H1 (cell line): ENCODE data around the gene TGM1. TPM values are rescaled to one million over a fixed set of nuclear protein-coding genes. Genes with fewer than 3 reads are reported as not detected.

Source experiments
- CTCF ChIA-PET: fragments of 300-600 bp; sonication (Branson Sonifier 250); formaldehyde crosslinking; loops from one replicate; lab custom pipeline; 2021; ENCODE audit not compliant: partially characterized antibody; lab: Charles Lee
- POLR2A ChIA-PET: fragments of 300-600 bp; sonication (Branson Sonifier 250); formaldehyde crosslinking; loops from one replicate; lab custom pipeline; 2021; ENCODE audit warnings: inconsistent platforms; ENCODE audit not compliant: partially characterized antibody; lab: Charles Lee
- DNase-seq, 2 experiments: peaks; one replicate each; pipeline versions ENCODE4 v3.0.0 to v3.0.0-alpha.2; 2010 to 2022; ENCODE audit warnings: low spot score in 2 of 2, low read depth in 1 of 2, mixed read lengths in 1 of 2
- FAIRE-seq: peaks from 2 replicates; lab custom pipeline; 2011; peaks lifted over from hg19 to GRCh38; lab: Jason Lieb, UNC
- H2AFZ ChIP-seq: 2 replicates; pipeline ENCODE4 v1.8.1; 2012; ENCODE audit warnings: low read length, inconsistent platforms
- H2AK5ac ChIP-seq: 2 replicates; pipeline ENCODE4 v1.6.1; 2013; ENCODE audit warnings: low read depth, low read length
- H2BK120ac ChIP-seq: replicated peaks from 2 replicates; pipeline ENCODE3; 2013; ENCODE audit warnings: low read depth, low read length, inconsistent platforms
- H2BK12ac ChIP-seq: 2 replicates; pipeline ENCODE4 v1.6.1; 2013; ENCODE audit warnings: low read depth, low read length
- H2BK15ac ChIP-seq: 2 replicates; pipeline ENCODE4 v1.6.1; 2013; ENCODE audit warnings: low read length
- H2BK20ac ChIP-seq: 2 replicates; pipeline ENCODE4 v1.6.1; 2013; ENCODE audit warnings: low read length
- H2BK5ac ChIP-seq: 2 replicates; pipeline ENCODE4 v1.6.1; 2013; ENCODE audit warnings: low read depth, low read length
- H3K14ac ChIP-seq: 2 replicates; pipeline ENCODE4 v1.6.1; 2013; ENCODE audit warnings: inconsistent platforms; ENCODE audit not compliant: insufficient read length
- H3K18ac ChIP-seq: 2 replicates; pipeline ENCODE4 v1.6.1; 2013; ENCODE audit warnings: low read length; ENCODE audit errors: extremely low read depth
- H3K23ac ChIP-seq: 2 replicates; pipeline ENCODE4 v1.6.1; 2013; ENCODE audit warnings: inconsistent platforms; ENCODE audit not compliant: insufficient read length
- H3K23me2 ChIP-seq: 2 replicates; pipeline ENCODE4 v1.6.1; 2013; ENCODE audit warnings: low read depth, low read length
- H3K27ac ChIP-seq: 2 replicates; pipeline ENCODE4 v1.6.1; 2011; ENCODE audit warnings: low read depth, low read length, inconsistent platforms
- H3K27me3 ChIP-seq, 4 experiments: replicated peaks in 1 of 4; 1 replicate in 1 of 4; 2 replicates in 3 of 4; pipeline versions ENCODE4 v1.6.1 to v1.8.1; 2011 to 2013; ENCODE audit warnings: low read length in 3 of 4, mild to moderate bottlenecking in 3 of 4, inconsistent platforms in 2 of 4, mixed read lengths in 2 of 4, moderate library complexity in 1 of 4; ENCODE audit not compliant: control insufficient read depth in 3 of 4, insufficient read depth in 3 of 4; ENCODE audit errors: extremely low read depth in 1 of 4
- H3K36me3 ChIP-seq, 4 experiments: 2 replicates each; pipeline versions ENCODE4 v1.6.1 to v1.8.1; 2011 to 2013; ENCODE audit warnings: mild to moderate bottlenecking in 4 of 4, low read length in 3 of 4, moderate library complexity in 2 of 4, control low read depth in 1 of 4, inconsistent platforms in 1 of 4; ENCODE audit not compliant: insufficient read depth in 4 of 4, control insufficient read depth in 2 of 4
- H3K4ac ChIP-seq: replicated peaks from 2 replicates; pipeline ENCODE3; 2013; ENCODE audit warnings: low read length, low read depth, mixed read lengths, inconsistent platforms; ENCODE audit not compliant: insufficient read length
- H3K4me1 ChIP-seq, 4 experiments: replicated peaks in 1 of 4; 1 replicate in 1 of 4; 2 replicates in 3 of 4; pipeline versions ENCODE4 v1.6.1 to v1.8.1; 2011 to 2013; ENCODE audit warnings: low read length in 3 of 4, inconsistent platforms in 2 of 4, mixed read lengths in 1 of 4; ENCODE audit not compliant: insufficient read depth in 4 of 4, control insufficient read depth in 3 of 4
- H3K4me2 ChIP-seq, 2 experiments: 2 replicates each; pipeline versions ENCODE4 v1.6.1 to v1.8.1; 2011 to 2013; ENCODE audit warnings: low read depth in 2 of 2, low read length in 2 of 2, control low read depth in 1 of 2, inconsistent platforms in 1 of 2, mild to moderate bottlenecking in 1 of 2; ENCODE audit not compliant: insufficient read depth in 1 of 2
- H3K4me3 ChIP-seq, 4 experiments: fragments of 200-600, 300-600 bp in 1 of 4; sonication (generic), shearing (Covaris generic), sonication (Bioruptor Twin) in 1 of 4; 2 replicates each; pipeline versions ENCODE4 v1.5.1 to v1.8.1; 2011 to 2016; ENCODE audit warnings: low read length in 4 of 4, low read depth in 3 of 4, control low read depth in 2 of 4, inconsistent platforms in 2 of 4, mild to moderate bottlenecking in 2 of 4, mixed read lengths in 1 of 4, moderate library complexity in 1 of 4; ENCODE audit not compliant: insufficient read depth in 2 of 4; ENCODE audit errors: extremely low read depth in 1 of 4
- H3K56ac ChIP-seq: replicated peaks from 2 replicates; pipeline ENCODE3; 2013; ENCODE audit warnings: low read depth, mild to moderate bottlenecking, mixed read lengths, low read length, inconsistent platforms; ENCODE audit not compliant: insufficient read length
- H3K79me1 ChIP-seq: 2 replicates; pipeline ENCODE4 v1.6.1; 2013; ENCODE audit warnings: low read depth, low read length, control low read depth
- H3K79me2 ChIP-seq, 2 experiments: 2 replicates each; pipeline versions ENCODE4 v1.6.1 to v1.8.1; 2012 to 2013; ENCODE audit warnings: low read length in 2 of 2, mild to moderate bottlenecking in 2 of 2, inconsistent platforms in 1 of 2; ENCODE audit not compliant: insufficient read depth in 2 of 2, control insufficient read depth in 1 of 2
- H3K9ac ChIP-seq, 4 experiments: replicated peaks in 1 of 4; 1 replicate in 1 of 4; 2 replicates in 3 of 4; pipeline versions ENCODE4 v1.6.1 to v1.8.1; 2011 to 2013; ENCODE audit warnings: low read depth in 3 of 4, low read length in 3 of 4, control low read depth in 2 of 4, mild to moderate bottlenecking in 2 of 4, moderate library complexity in 2 of 4, inconsistent platforms in 1 of 4; ENCODE audit errors: extremely low read depth in 1 of 4
- H3K9me3 ChIP-seq, 2 experiments: 2 replicates each; pipeline versions ENCODE4 v1.6.1 to v1.8.1; 2012 to 2013; ENCODE audit warnings: mild to moderate bottlenecking in 2 of 2, moderate library complexity in 2 of 2, control low read depth in 1 of 2, inconsistent platforms in 1 of 2, low read depth in 1 of 2, low read length in 1 of 2, mixed read lengths in 1 of 2; ENCODE audit not compliant: insufficient read depth in 2 of 2
- H4K20me1 ChIP-seq, 2 experiments: replicated peaks in 1 of 2; 2 replicates each; pipeline versions ENCODE3 to v1.8.1; 2011 to 2013; ENCODE audit warnings: inconsistent platforms in 2 of 2, low read length in 2 of 2, mild to moderate bottlenecking in 1 of 2; ENCODE audit not compliant: insufficient read depth in 2 of 2, control insufficient read depth in 1 of 2
- H4K5ac ChIP-seq: 2 replicates; pipeline ENCODE4 v1.6.1; 2013; ENCODE audit warnings: low read length, low read depth, mixed read lengths, inconsistent platforms; ENCODE audit not compliant: insufficient read length
- H4K8ac ChIP-seq: 2 replicates; pipeline ENCODE4 v1.8.0; 2013; ENCODE audit warnings: mild to moderate bottlenecking, moderate library complexity, low read length, inconsistent platforms; ENCODE audit not compliant: insufficient read depth; ENCODE audit errors: extremely low read depth
- H4K91ac ChIP-seq: replicated peaks from 2 replicates; pipeline ENCODE3; 2013; ENCODE audit warnings: low read length, mixed read lengths, inconsistent platforms; ENCODE audit not compliant: insufficient read length
- EGR1 ChIP-seq: IDR thresholded peaks from 2 replicates; pipeline ENCODE4 v1.6.1; 2011; ENCODE audit warnings: low read depth, low read length, borderline replicate concordance
- GTF2F1 ChIP-seq: IDR thresholded peaks from 2 replicates; pipeline ENCODE4 v1.6.1; 2012; ENCODE audit warnings: low read depth, low read length, improper control_type of control experiment, borderline replicate concordance
- JUN ChIP-seq: IDR thresholded peaks from 2 replicates; pipeline ENCODE4 v1.6.1; 2011; ENCODE audit warnings: low read depth, mild to moderate bottlenecking, improper control_type of control experiment, low read length
- JUND ChIP-seq: IDR thresholded peaks from 2 replicates; pipeline ENCODE4 v1.6.1; 2011; ENCODE audit warnings: mild to moderate bottlenecking, improper control_type of control experiment, low read length
- KDM4A ChIP-seq: IDR thresholded peaks from one replicate; pipeline ENCODE4 v1.7.1; 2012; ENCODE audit warnings: low read depth, mild to moderate bottlenecking, moderate library complexity, low read length, inconsistent platforms; ENCODE audit not compliant: severe bottlenecking
- MAFK ChIP-seq: IDR thresholded peaks from 2 replicates; pipeline ENCODE4 v1.6.1; 2012; ENCODE audit warnings: low read depth, mild to moderate bottlenecking, improper control_type of control experiment, low read length
- POLR2A ChIP-seq, 2 experiments: IDR thresholded peaks; 1 replicate in 1 of 2; 2 replicates in 1 of 2; pipeline ENCODE4 v1.6.1; 2011; ENCODE audit warnings: low read depth in 2 of 2, low read length in 2 of 2, mild to moderate bottlenecking in 2 of 2; ENCODE audit errors: control extremely low read depth in 1 of 2
- POLR2AphosphoS5 ChIP-seq: IDR thresholded peaks from 2 replicates; pipeline ENCODE4 v1.6.1; 2011; ENCODE audit warnings: low read depth, low read length
- SRF ChIP-seq: IDR thresholded peaks from 2 replicates; pipeline ENCODE4 v1.6.1; 2011; ENCODE audit warnings: mild to moderate bottlenecking, low read depth, low read length, moderate library complexity
- TBP ChIP-seq: IDR thresholded peaks from 2 replicates; pipeline ENCODE4 v1.6.1; 2011; ENCODE audit warnings: low read depth, low read length, improper control_type of control experiment
- TEAD4 ChIP-seq: IDR thresholded peaks from 2 replicates; pipeline ENCODE4 v1.6.1; 2012; ENCODE audit warnings: low read depth, low read length, inconsistent platforms, mixed read lengths
- ZNF274 ChIP-seq: IDR thresholded peaks from 2 replicates; pipeline ENCODE4 v1.7.0; 2012; ENCODE audit warnings: low read length, borderline replicate concordance; ENCODE audit errors: extremely low read depth
- WGBS, 2 experiments: shearing (Covaris generic) in 1 of 2; methylation state at CpG; one replicate each; pipeline versions ENCODE4 v1.1.6 to v1.1.7; 2013 to 2015; ENCODE audit warnings: low lambda C conversion rate in 2 of 2, mixed read lengths in 2 of 2, inconsistent platforms in 1 of 2, low coverage in 1 of 2, missing lambda C conversion rate in 1 of 2; ENCODE audit not compliant: insufficient replicate concordance in 2 of 2, insufficient coverage in 1 of 2, insufficient read length in 1 of 2; ENCODE audit errors: extremely low coverage in 1 of 2, missing lambda C conversion rate in 1 of 2; 5-methylcytosine and 5-hydroxymethylcytosine counted together
- polyA plus RNA-seq, 7 experiments: library from polyadenylated mRNA; depleted of rRNA in 3 of 7; stranded (reverse) in 5 of 7; unstranded in 2 of 7; fragments of >200 nt in 5 of 7; fragments of 200-250 nt in 2 of 7; gene quantifications; 1 replicate in 5 of 7; 2 replicates in 1 of 7; 4 replicates in 1 of 7; pipeline versions ENCODE4 v1.2.1 to v1.2.3, GENCODE V29; 2011 to 2013; ENCODE audit warnings: missing spikeins in 2 of 7, mixed read lengths in 2 of 7
- total RNA-seq: library from RNA; stranded (reverse); fragmentation: NEBNext Ultra II Directional; extraction: Animal tissue kit (Norgen Biotek cat#: 25700); gene quantifications from 2 replicates; pipeline ENCODE4 v1.2.1, GENCODE V29; 2021
- TF ChIP-seq, protein P1 (sequence below): IDR thresholded peaks from 2 replicates; pipeline ENCODE4 v1.6.1; 2011; ENCODE audit warnings: low read length, improper control_type of control experiment

TGM1 gene
- total and polyA plus RNA-seq, 2 of the 8 experiments (the other 6 are each of a cell fraction or from before 2014, with no cell fraction given): 1.8 to 2.2 TPM

DNA sequence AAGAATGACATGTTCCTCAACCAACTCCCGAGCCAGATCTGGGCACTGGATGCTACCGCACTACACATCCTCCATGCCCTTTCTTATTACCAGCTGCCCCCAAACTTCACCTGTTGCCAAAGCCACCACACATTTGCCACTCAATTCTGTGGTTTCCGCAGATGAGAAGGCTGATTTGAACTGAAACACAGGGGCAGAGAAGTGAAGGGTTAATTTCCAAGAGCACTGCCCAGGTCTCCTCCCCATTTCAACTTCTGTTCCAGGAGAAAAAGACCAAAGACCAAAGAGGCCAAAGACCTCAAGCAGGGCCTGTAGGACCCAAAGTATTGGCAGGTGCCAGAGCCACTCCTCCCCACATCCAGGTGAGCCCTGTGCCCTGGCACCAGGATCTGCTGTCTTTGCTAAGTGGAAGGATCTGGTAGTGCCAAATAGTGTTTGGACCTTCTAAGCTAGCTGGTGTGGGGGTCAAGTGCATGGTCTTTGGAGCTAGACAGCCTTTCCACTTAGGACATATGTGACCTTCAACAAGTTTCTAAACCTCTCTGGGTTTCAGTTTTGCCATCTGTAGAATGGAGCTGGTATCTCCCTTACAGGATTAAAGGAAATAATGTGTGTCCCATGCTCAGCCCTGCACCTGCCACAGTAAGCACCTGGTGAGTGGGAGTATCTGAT, 28.6 kb upstream of the TGM1 start:
- Histone ChIP-seq H2AFZ (no peak overlapping the region), H3K27ac (no peak overlapping the region), H2BK20ac (no peak overlapping the region), H3K4me2 (no peak overlapping the region), H3K4me3 (no peak overlapping the region), H3K79me1 (no peaks in the 10 kb centered on the region), H3K4me1 (no peaks in the 10 kb centered on the region), H4K91ac (no peak overlapping the region), H4K8ac (no peak overlapping the region; the same call in 1 of the 2 replicates), H2BK12ac (no peak overlapping the region), H2BK120ac (no peak overlapping the region), H3K56ac (no peak overlapping the region), H3K4ac (no peak overlapping the region), H3K79me2 (no peaks in the 10 kb centered on the region), H4K20me1 (peaks cover 2 to 4% of the 10 kb centered on the region in 2 experiments), H3K14ac (no peak overlapping the region), H3K9me3 (no peaks in the 10 kb centered on the region), H3K18ac (no peak overlapping the region), H2BK5ac (no peak overlapping the region), H3K23ac (no peak overlapping the region), H3K9ac (no peak overlapping the region), H3K23me2 (no peaks in the 10 kb centered on the region), H3K27me3 (no peaks in the 10 kb centered on the region), H2AK5ac (no peak overlapping the region), H3K36me3 (peaks cover 2 to 12% (median 7%) of the 10 kb centered on the region in 4 experiments; a peak in 4 of 8 replicates), H4K5ac (no peak overlapping the region), H2BK15ac (no peak overlapping the region)
- FAIRE-seq (no peak), DNase-seq (no peak)
- CTCF ChIA-PET: interaction anchor here (0.8 to 5.5 kb wide), 7 partner anchors 10 to 86 kb away, joined by 3 to 51 read pairs (median 35); partner anchors contain the start of genes CIDEB, RABGGTA, TINF2 and TSSK4
- 78% methylated on average over 3 of the region's 3 CpGs; no CpG with 5 or more reads in 1 of the 2 experiments for WGBS, 2 experiments
- POLR2A ChIA-PET: interaction anchor here (1.0 to 2.1 kb wide), 10 partner anchors 8 to 49 kb away, joined by 3 to 13 read pairs (median 4); partner anchors contain the start of genes DHRS1, NOP9, RABGGTA and TINF2
- TF ChIP-seq TEAD4 (no peak), EGR1 (no peak), GTF2F1 (no peak), POLR2AphosphoS5 (no peak), ZNF274 (no peak), MAFK (no peak), KDM4A (no peak), JUN (no peak), JUND (no peak), POLR2A (IDR thresholded peaks at IDR 0.05; ENCODE audit: control extremely low read depth in 1 of 2, low read depth in 2 of 2, low read length in 2 of 2) (no peak), SRF (no peak), TBP (no peak)
- TF ChIP-seq, protein P1, sequence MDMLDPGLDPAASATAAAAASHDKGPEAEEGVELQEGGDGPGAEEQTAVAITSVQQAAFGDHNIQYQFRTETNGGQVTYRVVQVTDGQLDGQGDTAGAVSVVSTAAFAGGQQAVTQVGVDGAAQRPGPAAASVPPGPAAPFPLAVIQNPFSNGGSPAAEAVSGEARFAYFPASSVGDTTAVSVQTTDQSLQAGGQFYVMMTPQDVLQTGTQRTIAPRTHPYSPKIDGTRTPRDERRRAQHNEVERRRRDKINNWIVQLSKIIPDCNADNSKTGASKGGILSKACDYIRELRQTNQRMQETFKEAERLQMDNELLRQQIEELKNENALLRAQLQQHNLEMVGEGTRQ: no peak
